Thyroid gland (tissue), 4 donors: ENCODE measurements around the gene ZC3H12C.

Experiments used
- CTCF ChIP-seq, 6 experiments: fragments of 200-600 bp in 3 of 6; fragments of 450-650 bp in 3 of 6; sonication (generic) in 3 of 6; IDR thresholded peaks; one replicate each; pipeline ENCODE4 v1.5.1; 2016 to 2019; ENCODE audit warnings: antibody characterized with exemption in 6 of 6, mild to moderate bottlenecking in 2 of 6, inconsistent platforms in 1 of 6, moderate library complexity in 1 of 6
- POLR2A ChIP-seq, 2 donors: fragments of 450-650 bp; IDR thresholded peaks; one replicate each; pipeline ENCODE4 v1.6.1; 2017; ENCODE audit warnings: antibody characterized with exemption in 2 of 2, mild to moderate bottlenecking in 2 of 2, moderate library complexity in 1 of 2

- TF ChIP-seq CTCF (IDR thresholded peaks at IDR 0.05), result no peak
- TF ChIP-seq POLR2A (IDR thresholded peaks at IDR 0.05), result no peak
These were observed 10.3 kb upstream of the ZC3H12C start for GRCh38 chr11:110082899-110083298.
